COLO829 (cell line): ENCODE results near the gene DCDC2.
"Not testable (repeated sequence)": the region's sequence is repeated elsewhere in the genome, so short reads cannot be mapped to it uniquely, and the experiment has no call there.

Source experiments
- DNase-seq: peaks from one replicate; pipeline ENCODE4 v3.0.0; 2012; ENCODE audit warnings: low spot score

Gene DCDC2

GRCh38 chr6:24145690-24146131 lies 212.1 kb downstream of the DCDC2 start:
- no peak for DNase-seq

DNA sequence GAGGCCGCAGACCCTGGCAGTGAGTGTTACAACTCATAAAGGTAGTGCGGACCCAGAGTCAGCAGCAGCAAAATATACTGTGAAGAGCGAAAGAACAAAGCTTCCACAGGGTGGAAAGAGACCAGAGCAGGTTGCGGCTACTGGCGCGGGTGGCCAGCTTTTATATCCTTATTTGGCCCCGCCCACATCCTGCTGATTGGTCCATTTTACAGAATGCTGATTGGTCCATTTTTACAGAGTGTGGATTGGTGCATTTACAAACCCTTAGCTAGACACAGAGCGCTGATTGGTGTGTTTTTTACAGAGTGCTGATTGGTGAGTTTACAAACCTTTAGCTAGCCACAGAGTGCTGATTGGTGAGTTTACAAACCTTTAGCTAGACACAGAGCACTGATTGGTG lies 215.1 kb downstream of the DCDC2 start:
- DNase-seq, result not testable (repeated sequence)

DNA sequence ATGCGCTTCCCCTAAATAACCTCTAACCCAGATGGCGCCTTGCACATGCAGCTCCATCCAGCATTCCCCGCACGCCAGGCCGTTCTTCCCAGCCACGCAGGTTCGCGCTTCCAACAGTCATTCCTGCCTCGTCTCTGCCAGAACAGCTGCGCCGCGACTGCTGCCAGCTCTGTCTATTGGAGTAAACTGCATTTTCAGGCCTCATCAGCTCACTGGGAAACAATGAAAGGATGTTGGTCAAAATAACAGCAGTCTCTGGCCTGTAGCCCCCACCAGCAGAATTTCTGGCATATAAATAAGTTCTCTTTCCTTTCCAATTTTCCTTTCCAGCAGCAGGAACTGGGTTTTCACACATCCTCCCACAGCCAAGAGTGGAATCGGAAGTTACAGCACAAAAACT lies 217.3 kb downstream of the DCDC2 start:
- no peak for DNase-seq

DNA sequence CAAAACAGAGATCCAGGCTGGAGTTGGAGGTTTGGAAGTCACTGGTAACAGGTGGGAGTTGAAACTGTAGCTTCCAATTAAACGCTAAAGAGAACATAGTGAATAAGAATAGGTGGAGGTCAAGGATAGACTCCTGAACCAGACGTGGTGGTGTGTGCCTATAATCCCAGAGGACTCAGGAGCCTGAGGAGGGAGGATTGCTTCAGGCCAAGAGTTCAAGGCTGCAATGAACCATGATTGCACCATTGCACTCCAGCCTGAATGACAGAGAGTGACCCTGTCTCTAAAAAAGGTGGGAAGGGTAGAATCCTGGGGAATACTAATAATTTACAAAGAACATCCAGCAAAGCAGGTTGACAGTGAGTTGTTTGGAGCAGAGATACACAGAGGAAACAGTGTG lies 218.2 kb downstream of the DCDC2 start:
- DNase-seq, result no peak

GRCh38 chr6:24139080-24139479 lies 218.8 kb downstream of the DCDC2 start:
- no peak for DNase-seq

- DNase-seq, result no peak
These were observed 226.1 kb downstream of the DCDC2 start for GRCh38 chr6:24131751-24132150.

DNA sequence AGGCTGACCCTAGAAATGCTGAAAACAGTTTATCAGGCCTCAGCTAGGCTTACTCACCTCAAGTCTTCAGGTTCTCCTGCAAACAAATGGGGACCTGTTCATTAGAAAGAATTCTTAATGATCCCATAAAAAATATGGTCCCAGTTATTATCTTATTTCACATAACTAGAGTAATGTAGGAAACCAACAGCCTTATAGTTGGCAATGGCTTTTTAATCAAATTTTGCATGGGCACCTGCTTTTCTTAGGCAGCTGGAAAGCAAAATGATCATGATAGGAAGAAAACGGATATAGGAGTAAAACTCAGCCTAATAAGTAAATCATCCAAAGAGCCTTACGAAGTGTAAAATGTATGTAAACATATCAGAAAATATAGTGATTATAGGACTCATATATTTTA lies 230.5 kb downstream of the DCDC2 start:
- DNase-seq, result no peak

DNA sequence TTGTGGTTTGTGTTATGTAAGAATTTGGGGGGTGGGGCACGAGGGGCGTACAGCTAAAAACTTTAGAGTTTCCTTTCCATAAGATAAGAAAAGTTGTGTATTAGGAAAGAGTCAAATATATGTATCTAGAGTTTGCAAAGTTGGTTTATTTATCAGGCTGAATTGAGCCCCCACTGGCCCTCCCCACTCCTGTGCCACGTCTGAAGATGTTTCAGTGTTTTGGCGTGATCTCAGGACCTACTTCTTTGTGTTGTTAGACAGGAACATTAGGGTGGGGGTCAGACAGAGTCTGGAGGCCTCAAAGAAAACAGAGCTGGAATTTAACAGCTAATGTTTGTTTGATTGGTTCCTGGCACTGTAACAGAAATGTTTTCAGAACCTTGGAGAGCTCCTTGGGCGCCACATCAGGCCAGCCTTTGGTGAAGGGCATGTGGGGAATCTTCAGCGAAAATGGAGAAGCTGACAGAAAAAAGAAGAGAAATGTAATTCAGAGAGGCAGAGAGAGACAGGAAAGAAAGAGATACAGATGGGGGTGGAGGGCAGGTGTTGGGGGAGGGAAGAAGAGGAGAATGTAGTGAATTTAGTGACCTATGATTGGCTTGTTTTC lies 231.2 kb downstream of the DCDC2 start:
- DNase-seq, result peak; percentile 71

DNA sequence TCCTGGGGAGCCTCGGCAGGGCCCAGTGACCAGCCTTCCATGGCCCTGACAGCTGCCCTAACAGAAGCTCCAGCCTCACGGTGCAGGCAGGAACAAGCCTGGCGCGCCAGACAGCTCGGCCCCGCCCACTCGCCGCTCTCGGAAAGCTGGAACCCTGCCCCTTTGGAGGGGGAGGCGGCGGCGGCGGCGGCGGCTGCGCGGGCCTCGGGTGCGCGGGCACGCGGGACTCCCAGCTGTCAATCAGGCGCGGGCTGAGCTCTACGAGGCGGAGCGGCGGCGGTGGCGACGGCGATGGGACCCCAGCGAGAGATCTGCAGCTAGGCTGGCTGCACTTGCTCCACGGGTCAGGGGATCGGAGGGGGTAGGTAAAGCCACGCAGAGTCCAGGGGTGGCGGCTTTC lies 231.9 kb downstream of the DCDC2 start, which contains the start of gene NRSN1:
Gene NRSN1 (plus strand): TSS at position 236 of the 400 bp plus-strand sequence. CDS start 8,113 bp downstream, outside the sequence.
- peak; percentile 28 for DNase-seq

GRCh38 chr6:24122139-24122538 lies 235.7 kb downstream of the DCDC2 start:
- DNase-seq, result no peak
